Epidermal melanocyte (primary cell): ENCODE measurements around the gene CDHR5.
A peak's percentile ranks its signal among the peaks of the same experiment; 100 is the strongest.

Experiments used
- DNase-seq: peaks from one replicate; pipeline ENCODE4 v3.0.0; 2011; ENCODE audit warnings: low spot score; ENCODE audit not compliant: insufficient read length

The CDHR5 gene

DNA sequence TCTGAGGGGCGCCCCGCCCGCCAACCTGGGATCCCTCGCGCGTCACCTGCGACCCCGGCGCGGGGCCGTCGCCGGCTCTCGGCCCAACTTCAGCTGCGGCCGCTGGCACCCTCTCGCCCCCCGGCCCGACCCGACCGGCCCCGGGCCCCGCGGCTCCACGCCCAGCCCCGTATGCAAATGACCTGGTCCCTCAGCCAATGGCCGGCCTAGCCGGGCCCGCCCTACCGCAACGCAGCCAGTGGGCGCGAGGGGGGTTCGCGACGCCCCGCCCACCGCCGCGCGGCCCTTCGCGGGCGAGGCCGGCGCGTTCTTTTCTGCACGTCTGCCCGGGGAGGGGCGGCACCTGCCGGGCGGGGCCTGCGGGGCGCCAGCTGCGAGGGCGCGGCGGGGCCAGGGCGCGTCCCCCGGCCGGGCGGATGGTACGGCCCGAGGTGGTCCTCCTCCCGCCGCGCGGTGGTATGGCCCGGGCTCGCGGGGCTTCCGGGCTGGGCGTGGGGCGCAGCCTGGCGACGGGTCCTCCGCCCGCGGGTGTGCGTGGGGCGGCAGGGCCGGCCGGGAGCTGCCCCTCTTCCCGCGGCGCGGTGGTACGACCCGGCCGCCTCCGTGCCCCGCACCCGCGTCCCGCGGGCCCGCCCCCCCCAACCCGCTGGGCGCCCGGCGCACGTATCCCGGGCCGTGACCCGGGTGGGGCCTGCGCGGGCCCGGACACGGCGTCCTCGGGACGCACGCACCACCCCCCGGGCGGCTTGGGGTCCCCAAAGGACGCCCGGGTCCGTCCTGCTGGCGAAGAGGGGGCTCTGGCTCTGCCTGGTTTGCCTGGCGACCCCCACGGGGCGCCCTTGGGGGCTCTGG, 56.2 kb downstream of the CDHR5 start:
- DNase-seq = peak; percentile 100

DNA sequence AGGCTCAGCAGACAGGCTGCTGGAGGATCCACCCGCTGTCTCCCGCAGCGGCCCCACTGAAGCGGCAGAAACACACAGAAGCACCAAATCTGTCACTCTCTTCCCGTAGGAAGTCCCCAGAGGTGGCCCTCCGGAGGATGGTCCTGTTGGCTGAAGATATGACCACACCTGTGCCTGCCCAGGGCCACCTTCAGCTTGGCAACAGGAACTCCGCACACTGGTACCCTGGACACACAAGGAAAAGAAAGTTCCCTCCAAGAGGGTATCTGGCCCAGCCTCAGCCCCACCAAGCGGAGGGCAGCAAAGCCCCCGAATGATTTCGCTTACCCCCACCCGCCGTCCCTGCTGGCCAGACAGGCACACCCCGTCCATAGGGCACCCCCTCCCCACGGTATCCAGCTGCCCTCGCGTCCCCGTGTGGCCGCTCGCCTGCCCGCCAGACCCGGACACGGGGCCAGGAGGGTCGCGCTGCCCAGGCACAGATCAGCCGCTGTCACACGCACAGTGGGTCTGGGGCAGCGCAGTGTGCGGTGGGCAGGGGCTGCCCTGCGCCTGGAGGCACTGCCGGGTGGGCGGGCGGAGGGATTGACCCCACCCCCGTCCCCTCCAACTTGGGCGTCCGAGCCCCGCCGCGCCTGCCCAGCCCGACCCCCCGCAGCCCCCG, 57.0 kb downstream of the CDHR5 start:
- DNase-seq = no peak

DNA sequence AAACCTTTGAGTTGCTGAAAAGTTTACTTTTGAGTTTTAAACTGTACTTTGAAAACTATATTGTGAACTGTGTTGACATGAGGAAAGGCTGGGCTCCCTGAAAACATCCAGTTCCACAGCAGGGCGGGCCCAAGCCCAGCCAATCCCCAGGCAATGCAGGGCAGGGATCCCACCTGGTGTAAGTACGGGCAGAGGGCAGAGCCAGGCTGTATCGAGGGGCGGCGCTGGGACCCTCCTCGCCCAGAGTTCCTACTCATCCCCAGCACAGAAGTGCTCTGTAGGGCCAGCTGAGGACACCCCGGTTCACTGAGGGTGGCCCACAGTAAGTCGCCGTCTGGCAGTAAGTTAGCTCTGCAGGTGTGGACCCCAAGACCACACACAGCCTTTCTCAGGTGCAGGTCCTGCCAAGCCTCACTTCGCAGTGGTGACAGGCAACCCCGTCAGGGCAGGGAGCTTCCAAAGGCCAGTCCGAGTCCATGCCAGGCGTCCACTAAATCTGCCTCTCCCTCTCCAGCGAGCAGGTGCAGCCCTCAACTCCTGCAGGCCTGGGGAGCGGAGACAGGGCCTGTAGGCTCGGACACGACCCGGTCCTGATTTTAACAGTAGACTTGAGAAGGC, 57.6 kb downstream of the CDHR5 start:
- no peak for DNase-seq
